Astrocyte of the spinal cord (primary cell): Measurements from ENCODE around the gene ZNF575.

ENCODE experiments used
- DNase-seq: peaks from one replicate; pipeline ENCODE4 v3.0.0; 2011; ENCODE audit warnings: low read depth, low spot score
- H3K4me3 ChIP-seq: 2 replicates; pipeline ENCODE4 v1.5.1; 2011; ENCODE audit warnings: low read depth, mild to moderate bottlenecking, low read length, moderate library complexity
- CTCF ChIP-seq: IDR thresholded peaks from 2 replicates; pipeline ENCODE4 v1.5.1; 2012; ENCODE audit warnings: low read depth, mild to moderate bottlenecking, low read length, inconsistent platforms
- in situ Hi-C: cut with HindIII; loops from 2 replicates; pipeline ENCODE4 v1.10.0; 2017; ENCODE audit warnings: low sequenced_read_pairs

The ZNF575 gene

DNA sequence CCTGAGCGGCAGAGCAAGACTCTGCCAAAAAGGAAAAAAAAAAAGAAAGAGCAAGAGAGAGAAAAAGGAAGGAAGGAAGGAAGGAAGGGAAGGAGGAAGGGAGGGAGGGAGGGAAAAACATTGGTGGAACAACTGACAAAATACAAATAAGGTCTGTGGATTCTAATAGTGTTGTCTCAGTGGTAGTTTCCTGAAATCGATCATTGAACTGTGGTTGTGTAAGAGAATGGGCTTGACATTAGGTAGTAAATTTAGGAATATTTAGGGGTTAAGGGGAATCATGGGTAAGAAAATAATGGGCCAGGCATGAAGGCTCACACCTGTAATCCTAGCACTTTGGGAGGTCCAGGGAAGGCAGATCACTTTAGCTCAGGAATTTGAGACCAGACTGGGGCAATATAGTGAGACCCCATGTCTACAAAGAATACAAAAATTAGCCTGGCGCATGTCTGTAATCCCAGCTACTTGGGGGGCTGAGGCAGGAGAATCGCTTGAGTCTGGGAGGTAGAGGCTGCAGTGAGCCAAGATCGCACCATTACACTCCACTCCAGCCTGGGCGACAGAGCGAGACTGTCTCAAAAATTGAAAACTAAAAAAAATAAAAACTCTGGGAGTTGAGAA, 42.9 kb upstream of the ZNF575 start:
- in situ Hi-C loops: no loop called here
- TF ChIP-seq CTCF: no peak
- no peak for DNase-seq
- H3K4me3 ChIP-seq: no peak overlapping the region

- in situ Hi-C loops: no loop called here
- no peak overlapping the region for H3K4me3 ChIP-seq
- TF ChIP-seq CTCF: no peak
- DNase-seq: no peak
These were observed 42.2 kb upstream of the ZNF575 start for GRCh38 chr19:43490759-43491158.

GRCh38 chr19:43495082-43495481, 37.9 kb upstream of the ZNF575 start:
- DNase-seq: no peak
- in situ Hi-C loops: no loop called here
- no peak overlapping the region for H3K4me3 ChIP-seq
- TF ChIP-seq CTCF: no peak

GRCh38 chr19:43496960-43497359, 36.0 kb upstream of the ZNF575 start:
- in situ Hi-C loops: no loop called here
- no peak overlapping the region for H3K4me3 ChIP-seq
- no peak for TF ChIP-seq CTCF
- DNase-seq: no peak

DNA sequence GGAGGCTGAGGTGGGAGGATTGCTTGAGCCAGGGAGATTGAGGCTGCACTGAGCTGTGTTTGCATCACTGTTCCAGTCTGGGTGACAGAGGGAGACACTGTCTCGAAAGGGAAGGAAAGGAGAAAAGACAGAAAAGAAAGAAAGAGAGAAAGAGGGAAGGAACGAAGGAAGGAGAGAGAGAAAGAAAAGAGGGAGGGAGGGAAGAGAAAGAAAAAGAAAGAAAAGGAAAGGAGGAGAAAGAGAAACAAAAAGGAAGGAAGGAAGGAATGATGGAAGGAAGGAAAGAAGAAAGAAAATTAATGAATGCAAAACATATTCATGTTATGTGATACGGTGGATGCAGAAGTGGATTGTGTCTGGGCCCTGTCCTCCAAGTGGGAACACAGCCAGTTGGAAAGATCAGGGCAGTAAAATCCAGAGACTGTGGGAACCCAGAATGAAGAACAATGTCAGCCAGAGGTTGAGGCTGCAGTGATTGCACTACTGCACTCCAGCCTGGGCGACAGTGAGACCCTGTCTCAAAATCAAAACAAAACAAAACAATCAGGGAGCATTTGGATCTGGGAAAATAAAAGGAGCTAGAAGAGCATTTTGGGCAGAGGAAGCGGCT, 34.6 kb upstream of the ZNF575 start:
- no peak for TF ChIP-seq CTCF
- no peak overlapping the region for H3K4me3 ChIP-seq
- no peak for DNase-seq
- in situ Hi-C loops: no loop called here

DNA sequence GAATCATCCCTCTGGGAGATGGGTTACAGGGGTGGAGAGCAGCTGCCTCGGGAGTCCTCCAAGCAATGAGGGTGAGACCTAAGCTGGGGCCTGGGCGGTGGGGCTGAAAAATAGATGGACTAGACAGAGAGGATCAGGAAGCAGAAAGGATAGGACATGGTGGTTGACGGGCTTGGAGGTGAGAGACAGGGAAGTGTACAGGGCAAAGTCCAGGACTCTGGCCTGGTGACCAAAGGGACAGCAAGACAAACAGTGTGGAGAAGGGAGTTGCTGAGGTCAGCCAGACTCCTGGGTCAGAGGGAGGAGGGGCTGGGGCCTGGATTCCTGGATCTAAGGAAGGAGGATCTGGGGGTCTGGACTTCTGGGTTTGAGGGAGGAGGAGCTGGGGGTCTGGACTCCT, 33.9 kb upstream of the ZNF575 start:
- no peak for TF ChIP-seq CTCF
- H3K4me3 ChIP-seq: no peak overlapping the region
- no peak for DNase-seq
- in situ Hi-C loops: no loop called here
